Measurements from ENCODE around the gene ORMDL3. TPM values are rescaled to one million over a fixed set of nuclear protein-coding genes. Genes with fewer than 3 reads are reported as not detected.

Gene ORMDL3
- total RNA-seq, 1 experiment from 2014 or later, result 55.1 TPM

GRCh38 chr17:39935909-39936308 lies 8.5 kb upstream of the ORMDL3 start:
- no peaks in the 10 kb centered on the region for H3K36me3 ChIP-seq (ENCODE audit: control insufficient read depth, insufficient read depth, low read length)
- in situ Hi-C loops (cut with HindIII; ENCODE audit: low pct_unique_long_range_greater_than_20kb, low sequenced_read_pairs) (no loop called here), intact Hi-C loops (cut with micrococcal nuclease; ENCODE audit: unreplicated experiment) (no loop called here)
- TF ChIP-seq REST (IDR thresholded peaks at IDR 0.05; ENCODE audit: insufficient read depth in 1 of 2, low read depth in 2 of 2, low read length in 1 of 2) (no peak), TCF7L2 (IDR thresholded peaks at IDR 0.05; ENCODE audit: low read depth, low read length) (no peak), SIN3A (IDR thresholded peaks at IDR 0.05; ENCODE audit: borderline replicate concordance, insufficient read depth, low read depth, low read length) (no peak), CTCF (IDR thresholded peaks at IDR 0.05) (no peak), POLR2AphosphoS5 (IDR thresholded peaks at IDR 0.05; ENCODE audit: low read depth, low read length) (no peak)
- no peaks in the 10 kb centered on the region for H3K4me1 ChIP-seq (ENCODE audit: control insufficient read depth, insufficient read depth, low read length)
- DNase-seq (ENCODE audit: low read depth, low spot score) (no peak), ATAC-seq (0 out of 2 replicates have a peak, but pooled peaks have one; percentile 20)
- CTCF ChIA-PET, result no interaction called here
- BruUV-seq (replicated peaks), result no TSS peak
- POLR2A ChIA-PET, result no interaction called here
- no peaks in the 10 kb centered on the region for H3K27me3 ChIP-seq (ENCODE audit: control insufficient read depth, insufficient read depth, low read length)
- no peak overlapping the region for H3K27ac ChIP-seq (ENCODE audit: low read length)
- H3K4me3 ChIP-seq (ENCODE audit: low read depth in 2 of 2, low read length in 2 of 2), result no peak overlapping the region
- H3K9me3 ChIP-seq (ENCODE audit: control insufficient read depth, insufficient read depth, low read depth, low read length), result no peaks in the 10 kb centered on the region

GRCh38 chr17:39934324-39934723 lies 6.9 kb upstream of the ORMDL3 start:
- in situ Hi-C loops (cut with HindIII; ENCODE audit: low pct_unique_long_range_greater_than_20kb, low sequenced_read_pairs), result no loop called here
- CTCF ChIA-PET, result no interaction called here
- TF ChIP-seq CTCF (IDR thresholded peaks at IDR 0.05) (no peak), POLR2AphosphoS5 (IDR thresholded peaks at IDR 0.05; ENCODE audit: low read depth, low read length) (no peak), SIN3A (IDR thresholded peaks at IDR 0.05; ENCODE audit: borderline replicate concordance, insufficient read depth, low read depth, low read length) (no peak)
- no peak for ATAC-seq
- no peaks in the 10 kb centered on the region for H3K36me3 ChIP-seq (ENCODE audit: control insufficient read depth, insufficient read depth, low read length)
- no peak for DNase-seq (ENCODE audit: low read depth, low spot score)
- H3K4me1 ChIP-seq (ENCODE audit: control insufficient read depth, insufficient read depth, low read length), result peaks cover 5% of the 10 kb centered on the region; the same call in 1 of the 2 replicates
- no peak overlapping the region for H3K4me3 ChIP-seq (ENCODE audit: low read depth in 2 of 2, low read length in 2 of 2)
- H3K9me3 ChIP-seq (ENCODE audit: control insufficient read depth, insufficient read depth, low read depth, low read length), result no peaks in the 10 kb centered on the region
- H3K27me3 ChIP-seq (ENCODE audit: control insufficient read depth, insufficient read depth, low read length), result no peaks in the 10 kb centered on the region
- H3K27ac ChIP-seq (ENCODE audit: low read length), result no peak overlapping the region
- intact Hi-C loops (cut with micrococcal nuclease; ENCODE audit: unreplicated experiment), result no loop called here
- POLR2A ChIA-PET, result no interaction called here
- BruUV-seq (replicated peaks), result no TSS peak
